ENCODE data around the gene RNF123.
"Not testable (repeated sequence)": the region's sequence is repeated elsewhere in the genome, so short reads cannot be mapped to it uniquely, and the experiment has no call there.

The RNF123 gene

DNA sequence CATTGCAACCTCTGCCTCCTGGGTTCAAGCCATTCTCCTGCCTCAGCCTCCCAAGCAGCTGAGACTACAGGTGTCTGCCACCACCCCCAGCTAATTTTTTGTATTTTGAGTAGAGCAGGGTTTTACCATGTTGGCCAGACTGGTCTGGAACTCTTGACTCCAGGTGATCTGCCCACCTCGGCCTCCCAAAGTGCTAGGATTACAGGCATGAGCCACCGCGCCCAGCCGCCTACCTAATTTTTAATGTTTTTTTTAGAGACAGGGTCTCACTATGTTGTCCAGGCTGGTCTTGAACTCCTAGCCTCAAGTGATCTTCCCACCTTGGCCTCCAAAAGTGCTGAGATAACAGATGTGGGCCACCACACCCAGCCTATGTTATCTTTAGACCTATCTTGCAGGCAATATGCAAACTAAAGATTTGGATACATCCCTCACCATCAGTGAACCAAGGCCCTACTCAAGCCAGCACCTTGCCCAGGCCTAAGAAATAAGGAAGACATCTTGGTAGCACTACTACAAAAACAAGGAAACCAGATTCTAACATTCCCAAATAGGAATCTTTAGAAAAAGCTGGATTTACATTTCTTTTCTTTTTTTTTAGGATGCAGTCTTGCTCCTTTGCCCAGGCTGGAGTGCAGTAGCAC, 40.7 kb downstream of the RNF123 start:
- DNase-seq (ENCODE audit: low read depth): no peak
- no peak overlapping the region for H3K4me3 ChIP-seq (ENCODE audit: low read depth, low read length)

- no peak overlapping the region for H3K4me3 ChIP-seq (ENCODE audit: low read depth, low read length)
- DNase-seq (ENCODE audit: low read depth): no peak
These were observed 43.2 kb downstream of the RNF123 start for GRCh38 chr3:49732597-49732996.

- no peak for DNase-seq (ENCODE audit: low read depth)
- no peak overlapping the region for H3K4me3 ChIP-seq (ENCODE audit: low read depth, low read length)
These were observed 44.2 kb downstream of the RNF123 start for GRCh38 chr3:49733551-49733950.

DNA sequence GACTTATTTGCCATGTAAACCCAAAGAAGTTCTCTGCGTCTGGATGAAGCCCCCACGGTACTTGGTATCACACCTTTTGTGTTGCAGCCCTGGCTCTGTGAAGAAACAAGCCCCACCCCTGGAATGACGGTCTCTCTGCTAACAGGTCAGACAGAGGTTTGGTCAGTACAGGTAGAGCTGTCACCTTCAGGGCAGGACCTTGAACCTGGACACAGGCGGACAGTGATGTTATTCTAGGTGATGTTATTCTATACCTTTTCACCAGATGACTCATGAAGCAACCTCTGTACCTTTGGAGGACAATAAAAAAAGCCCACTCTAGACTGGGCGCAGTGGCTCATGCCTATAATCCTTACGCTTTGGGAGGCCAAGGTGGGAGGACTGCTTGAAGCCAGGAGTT, 45.4 kb downstream of the RNF123 start:
- no peak overlapping the region for H3K4me3 ChIP-seq (ENCODE audit: low read depth, low read length)
- no peak for DNase-seq (ENCODE audit: low read depth)

- H3K4me3 ChIP-seq (ENCODE audit: low read depth, low read length): no peak overlapping the region
- no peak for DNase-seq (ENCODE audit: low read depth)
These were observed 48.8 kb downstream of the RNF123 start for GRCh38 chr3:49738067-49738713.

GRCh38 chr3:49740427-49740826, 51.1 kb downstream of the RNF123 start:
- no peak for DNase-seq (ENCODE audit: low read depth)

DNA sequence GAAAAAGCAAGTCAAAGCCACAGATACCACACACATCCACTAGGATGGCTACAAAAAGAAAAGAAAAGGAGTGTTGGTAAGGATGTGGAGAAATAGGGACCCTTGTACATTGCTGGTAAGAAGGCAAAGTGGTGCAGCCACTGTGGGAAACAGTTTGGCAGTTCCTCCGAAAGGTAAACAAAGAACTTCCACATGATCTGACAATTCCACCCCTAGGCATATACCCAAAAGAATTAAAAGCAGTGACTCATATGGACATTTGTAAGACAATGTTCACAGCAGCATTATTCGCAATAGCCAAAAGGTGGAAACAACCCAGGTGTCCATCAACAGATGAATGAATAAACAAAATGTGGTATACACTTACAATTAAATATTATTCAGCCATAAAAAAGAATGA, 56.6 kb downstream of the RNF123 start:
- DNase-seq (ENCODE audit: low read depth): no peak
- no peak overlapping the region for H3K4me3 ChIP-seq (ENCODE audit: low read depth, low read length)

More at GRCh38 chr3:49740427-49740826, 51.1 kb downstream of the RNF123 start:
- no peak overlapping the region for H3K4me3 ChIP-seq (ENCODE audit: low read depth, low read length)

- no peak overlapping the region for H3K4me3 ChIP-seq (ENCODE audit: low read depth, low read length)
- DNase-seq (ENCODE audit: low read depth): peak; percentile 48
These were observed 58.6 kb downstream of the RNF123 start for GRCh38 chr3:49747792-49748480.

DNA sequence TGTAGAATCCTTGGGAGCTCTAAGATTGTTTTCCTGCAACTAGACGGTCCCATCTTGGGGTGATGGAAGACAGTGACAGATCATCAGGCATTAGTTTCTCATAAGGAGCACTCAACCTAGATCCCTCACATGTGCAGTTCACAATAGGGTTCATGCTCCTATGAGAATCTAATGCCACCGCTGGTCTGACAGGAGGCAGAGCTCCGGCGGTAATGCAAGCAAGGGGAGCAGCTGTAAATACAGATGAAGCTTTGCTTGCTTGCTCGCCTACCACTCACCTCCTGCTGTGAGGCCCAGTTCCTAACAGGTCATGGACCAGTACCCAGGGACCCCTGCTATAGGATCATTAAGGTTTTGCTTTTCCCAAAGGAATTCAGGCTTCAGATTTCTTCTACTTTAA, 59.5 kb downstream of the RNF123 start:
- H3K4me3 ChIP-seq (ENCODE audit: low read depth, low read length); DNase-seq (ENCODE audit: low read depth): not testable (repeated sequence)

GRCh38 chr3:49750056-49750455, 60.7 kb downstream of the RNF123 start:
- no peak overlapping the region for H3K4me3 ChIP-seq (ENCODE audit: low read depth, low read length)
- DNase-seq (ENCODE audit: low read depth): no peak

GRCh38 chr3:49751501-49751900, 62.1 kb downstream of the RNF123 start:
- H3K4me3 ChIP-seq (ENCODE audit: low read depth, low read length): no peak overlapping the region
- no peak for DNase-seq (ENCODE audit: low read depth)

DNA sequence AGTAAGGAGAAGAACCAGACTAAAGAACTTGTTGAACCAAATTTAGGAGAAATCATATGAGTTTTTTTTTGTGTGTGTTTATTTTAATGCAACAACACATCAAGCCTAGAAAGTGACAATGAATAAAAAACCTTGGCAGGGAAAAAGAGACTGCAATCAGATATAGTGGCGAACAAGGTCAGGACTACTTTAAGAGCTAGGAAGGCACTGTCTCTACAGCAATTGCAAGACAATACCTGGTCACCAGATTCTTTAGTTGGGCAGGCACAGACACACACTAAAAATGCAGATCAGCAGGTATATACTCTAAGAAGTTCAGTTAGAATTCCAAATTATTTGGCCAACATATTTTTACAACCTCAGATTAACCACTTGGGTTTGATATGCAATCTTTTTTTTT, 65.2 kb downstream of the RNF123 start:
- DNase-seq (ENCODE audit: low read depth): no peak
- no peak overlapping the region for H3K4me3 ChIP-seq (ENCODE audit: low read depth, low read length)

DNA sequence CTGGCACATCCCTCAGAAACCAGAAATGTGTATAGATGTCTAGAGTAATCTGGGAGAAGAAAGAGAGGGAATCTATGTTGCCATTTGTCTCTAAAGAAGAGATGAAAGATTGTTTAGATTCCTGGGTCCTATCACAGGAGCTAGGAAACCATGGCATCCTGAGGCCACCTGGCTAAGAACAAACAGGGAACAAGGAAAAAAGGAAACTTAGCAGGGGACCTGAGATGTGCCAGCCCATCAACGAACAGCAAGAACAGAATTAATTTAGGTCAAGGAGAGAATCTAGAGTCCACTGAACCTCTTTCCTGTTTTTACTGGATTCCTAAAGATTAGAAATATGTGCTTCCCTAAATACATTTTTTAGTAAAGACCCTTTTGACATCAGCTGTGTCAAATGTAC, 66.7 kb downstream of the RNF123 start:
- DNase-seq (ENCODE audit: low read depth): no peak
- no peak overlapping the region for H3K4me3 ChIP-seq (ENCODE audit: low read depth, low read length)

- no peak for DNase-seq (ENCODE audit: low read depth)
- H3K4me3 ChIP-seq (ENCODE audit: low read depth, low read length): no peak overlapping the region
These were observed 67.8 kb downstream of the RNF123 start for GRCh38 chr3:49757197-49757596.

DNA sequence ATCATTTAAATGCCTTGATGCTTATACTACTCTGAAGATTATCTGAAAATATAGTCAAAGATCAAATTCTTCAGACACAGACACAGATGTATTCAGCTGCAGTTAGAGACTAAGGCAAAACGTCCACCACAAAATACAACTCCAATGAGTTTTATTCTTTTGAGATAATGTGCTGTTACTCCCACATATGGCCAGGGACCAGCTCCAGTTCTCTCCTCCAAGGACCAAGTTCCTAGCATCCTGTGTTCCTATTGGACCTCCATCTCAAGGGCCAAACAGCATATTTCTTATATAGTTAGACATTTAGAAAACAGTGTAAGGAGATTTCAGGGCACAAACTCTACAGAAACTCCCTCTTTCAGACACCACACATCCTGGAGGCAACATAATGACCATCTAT, 69.9 kb downstream of the RNF123 start:
- H3K4me3 ChIP-seq (ENCODE audit: low read depth, low read length): no peak overlapping the region
- no peak for DNase-seq (ENCODE audit: low read depth)

DNA sequence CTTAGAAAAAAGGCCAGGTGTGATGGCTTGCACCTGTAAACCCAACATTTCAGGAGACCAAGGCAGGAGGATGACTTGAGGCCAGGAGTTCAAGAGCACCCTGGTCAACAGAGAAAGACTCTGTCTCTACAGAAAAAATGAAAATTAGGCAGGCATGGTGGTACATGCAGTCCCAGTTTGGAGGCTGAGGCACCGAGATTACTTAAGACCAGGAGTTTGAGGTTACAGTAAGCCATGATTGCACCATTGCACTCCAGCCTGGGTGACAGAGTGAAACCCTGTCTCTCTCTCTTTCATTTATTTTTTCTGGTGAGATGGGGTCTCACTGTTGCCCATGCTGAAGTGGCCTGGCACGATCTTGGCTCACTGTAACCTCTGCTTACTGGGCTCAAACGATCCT, 72.3 kb downstream of the RNF123 start:
- DNase-seq (ENCODE audit: low read depth): no peak
- H3K4me3 ChIP-seq (ENCODE audit: low read depth, low read length): no peak overlapping the region

GRCh38 chr3:49763981-49764380, 74.6 kb downstream of the RNF123 start:
- no peak overlapping the region for H3K4me3 ChIP-seq (ENCODE audit: low read depth, low read length)
- no peak for DNase-seq (ENCODE audit: low read depth)

DNA sequence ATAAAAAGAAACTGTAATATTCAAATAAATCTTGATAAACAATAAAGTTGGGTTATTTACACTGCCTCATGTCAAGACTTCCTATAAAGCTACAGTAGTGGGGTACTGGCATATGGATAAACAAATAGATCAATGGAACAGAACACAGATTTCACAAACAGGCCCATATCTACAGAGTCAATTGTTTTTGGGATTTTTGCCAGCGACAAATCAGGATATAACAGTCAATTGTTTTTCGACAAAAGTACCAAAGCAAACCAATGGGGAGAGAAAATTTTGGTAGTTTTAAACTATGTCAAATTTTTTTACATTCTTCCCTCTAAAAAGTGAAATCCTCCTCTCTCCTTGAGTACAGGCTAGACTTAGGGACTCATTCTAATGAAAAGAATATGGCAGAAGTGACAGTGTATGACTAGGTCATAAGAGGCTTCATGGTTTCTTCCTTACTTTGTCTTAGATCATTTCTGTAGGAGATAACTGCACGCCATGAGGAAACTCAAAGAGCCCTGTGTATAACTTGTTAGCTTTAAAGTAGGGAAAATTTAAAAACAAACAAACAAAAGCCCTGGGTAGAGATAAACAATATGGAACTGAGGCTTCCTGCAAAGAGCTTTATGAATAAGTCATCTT, 80.0 kb downstream of the RNF123 start:
- no peak for DNase-seq (ENCODE audit: low read depth)
- H3K4me3 ChIP-seq (ENCODE audit: low read depth, low read length): no peak overlapping the region

- no peak overlapping the region for H3K4me3 ChIP-seq (ENCODE audit: low read depth, low read length)
- no peak for DNase-seq (ENCODE audit: low read depth)
These were observed 80.6 kb downstream of the RNF123 start for GRCh38 chr3:49769926-49770325.

Measured in skeletal muscle cell (primary cell).